Left ventricle myocardium inferior (tissue), 1 donor: ENCODE results near the gene CCDC57. TPM values are rescaled to one million over a fixed set of nuclear protein-coding genes. Genes with fewer than 3 reads are reported as not detected.
"Not testable (repeated sequence)": the region's sequence is repeated elsewhere in the genome, so short reads cannot be mapped to it uniquely, and the experiment has no call there.

ENCODE experiments used
- DNase-seq: peaks from one replicate; pipeline ENCODE4 v3.0.0-alpha.2; 2020
- H3K27ac ChIP-seq: fragments of 200-600 bp; replicated peaks from 2 replicates; pipeline ENCODE4 v1.8.0; 2021
- H3K27me3 ChIP-seq: fragments of 200-600 bp; 2 replicates; pipeline ENCODE4 v1.8.0; 2021; ENCODE audit warnings: low read depth
- H3K36me3 ChIP-seq: fragments of 200-600 bp; 2 replicates; pipeline ENCODE4 v1.8.0; 2021
- H3K4me1 ChIP-seq: fragments of 200-600 bp; 2 replicates; pipeline ENCODE4 v1.8.0; 2021
- H3K4me3 ChIP-seq: fragments of 200-600 bp; 2 replicates; pipeline ENCODE4 v1.8.0; 2021; ENCODE audit warnings: mild to moderate bottlenecking, moderate library complexity
- H3K9me3 ChIP-seq: fragments of 200-600 bp; replicated peaks from 2 replicates; pipeline ENCODE4 v1.8.0; 2021
- CTCF ChIP-seq: fragments of 200-600 bp; IDR thresholded peaks from 2 replicates; pipeline ENCODE4 v1.8.0; 2021; ENCODE audit warnings: antibody characterized with exemption, mild to moderate bottlenecking, borderline replicate concordance
- intact Hi-C: fragments of 100-400 bp; cut with micrococcal nuclease; formaldehyde crosslinking; loops from one replicate; pipeline ENCODE4 v1.11.0; 2022
- total RNA-seq: library from RNA; stranded (reverse); fragmentation: NEBNext Ultra II Directional; extraction: Animal tissue kit (Norgen Biotek cat#: 25700); gene quantifications from one replicate; pipeline ENCODE4 v1.2.1, GENCODE V29; 2021
- donor health status: DM: no; HTN: yes; CAD: no; lungs with severe emphysema.

Gene CCDC57
- total RNA-seq, 1 donor from 2014 or later: 8.1 TPM

- DNase-seq: no peak
- Histone ChIP-seq H3K36me3 (no peaks in the 10 kb centered on the region), H3K4me3 (peak overlapping the region; percentile 98), H3K27me3 (no peaks in the 10 kb centered on the region), H3K27ac (peak overlapping the region; percentile 85), H3K4me1 (peaks cover 53% of the 10 kb centered on the region), H3K9me3 (no peaks in the 10 kb centered on the region)
- TF ChIP-seq CTCF: no peak
- intact Hi-C loops: no loop called here
These were observed 789 bp upstream of the CCDC57 start for GRCh38 chr17:82213251-82214011.

GRCh38 chr17:82210655-82211054 lies 2.0 kb downstream of the CCDC57 start:
- H3K4me3 ChIP-seq, H3K27me3 ChIP-seq, intact Hi-C loops, H3K9me3 ChIP-seq, H3K27ac ChIP-seq, DNase-seq, H3K36me3 ChIP-seq: not testable (repeated sequence)
- peaks cover 39% of the 10 kb centered on the region for H3K4me1 ChIP-seq

GRCh38 chr17:82205720-82206508 lies 6.7 kb downstream of the CCDC57 start:
- Histone ChIP-seq H3K4me1 (peaks cover 15% of the 10 kb centered on the region), H3K4me3 (peak overlapping the region; percentile 40), H3K27me3 (no peaks in the 10 kb centered on the region), H3K9me3 (no peaks in the 10 kb centered on the region), H3K36me3 (no peaks in the 10 kb centered on the region), H3K27ac (peak overlapping the region; percentile 76)
- peak; percentile 95 for TF ChIP-seq CTCF
- DNase-seq: peak; percentile 85
- intact Hi-C loops: no loop called here

- DNase-seq: no peak
- peak overlapping the region; percentile 76 for H3K27ac ChIP-seq
- intact Hi-C loops: no loop called here
- no peaks in the 10 kb centered on the region for H3K9me3 ChIP-seq
- no peaks in the 10 kb centered on the region for H3K27me3 ChIP-seq
- H3K4me3 ChIP-seq: peak overlapping the region; percentile 40
- no peaks in the 10 kb centered on the region for H3K36me3 ChIP-seq
- H3K4me1 ChIP-seq: peaks cover 15% of the 10 kb centered on the region
- no peak for TF ChIP-seq CTCF
These were observed 7.6 kb downstream of the CCDC57 start for GRCh38 chr17:82204831-82205719.

- TF ChIP-seq CTCF: no peak
- Histone ChIP-seq H3K27me3 (no peaks in the 10 kb centered on the region), H3K36me3 (peaks cover 5% of the 10 kb centered on the region), H3K27ac (no peak overlapping the region), H3K4me1 (peaks cover 15% of the 10 kb centered on the region), H3K9me3 (no peaks in the 10 kb centered on the region), H3K4me3 (no peak overlapping the region)
- DNase-seq: no peak
- intact Hi-C loops: no loop called here
These were observed 8.7 kb downstream of the CCDC57 start for GRCh38 chr17:82203920-82204319.
